NCI-H187 treated with DMSO at 0.1 percent for 48 hours (cell line): ENCODE data around the gene TMC3.

ENCODE experiments used
- DNase-seq: peaks from one replicate; lab custom pipeline; 2025; lab: John Stamatoyannopoulos, UW

The TMC3 gene

DNA sequence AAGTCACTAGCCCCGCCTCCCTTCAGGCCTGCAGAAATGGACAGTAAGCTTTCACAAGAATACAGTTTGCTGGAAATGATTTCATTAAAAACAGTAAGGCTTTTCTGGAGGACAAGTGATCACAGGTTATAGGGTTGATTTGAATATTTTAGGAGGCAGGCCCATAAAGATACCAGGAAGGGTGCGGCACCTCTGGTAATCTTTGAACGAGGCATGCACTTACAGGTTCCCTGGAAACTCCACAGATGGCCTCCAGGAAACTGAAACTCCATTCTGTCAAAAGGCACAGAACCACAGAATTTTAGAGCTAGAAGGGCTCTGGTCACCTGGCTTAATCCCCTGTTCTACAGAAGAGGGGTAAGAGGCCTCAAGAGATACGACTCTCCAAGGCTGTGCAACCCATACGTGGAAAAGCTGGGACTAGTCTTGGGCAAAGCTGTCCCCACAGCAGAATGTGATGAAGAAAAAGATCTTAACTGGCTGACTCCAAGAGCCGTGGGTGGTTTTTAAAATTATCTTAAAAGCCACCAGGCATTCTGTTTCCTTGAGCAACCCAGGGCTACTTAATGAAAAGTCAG, 51.2 kb downstream of the TMC3 start:
- DNase-seq = no peak

DNA sequence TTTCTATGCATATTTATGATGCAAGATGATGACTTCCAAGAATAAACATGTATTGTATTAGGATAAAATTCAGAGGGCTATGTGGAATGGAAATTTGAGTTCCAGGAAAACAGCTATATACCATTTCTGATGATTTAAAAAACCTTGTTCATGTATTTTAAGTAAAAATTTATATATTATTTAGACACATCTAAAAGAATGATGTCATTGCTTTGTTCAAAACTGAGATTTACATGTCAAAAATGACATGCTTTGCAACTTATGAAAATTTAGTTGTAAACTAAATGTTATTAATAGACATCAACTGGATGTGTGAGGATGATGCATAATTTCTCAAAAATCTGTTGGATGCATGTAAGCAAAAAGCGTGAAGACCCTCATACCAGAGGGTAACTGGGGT, 52.3 kb downstream of the TMC3 start:
- DNase-seq = no peak

DNA sequence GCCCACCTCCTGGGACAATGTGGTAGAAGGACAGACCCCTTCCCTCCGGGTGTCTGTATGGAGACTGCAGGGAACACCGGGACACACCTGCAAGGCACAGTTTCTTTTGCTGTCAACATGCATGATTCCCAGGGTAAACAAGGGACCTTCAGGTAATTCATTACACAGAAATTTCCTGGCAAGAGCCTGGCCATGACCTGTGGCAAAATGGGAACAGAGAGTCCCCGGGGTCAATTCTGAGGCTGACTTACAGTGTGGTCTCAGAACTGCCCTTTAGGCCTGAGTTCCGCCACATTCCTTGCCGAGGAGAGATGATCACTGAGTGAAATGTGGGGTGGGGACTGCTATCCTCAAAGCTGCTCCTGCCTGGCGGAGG, 56.4 kb downstream of the TMC3 start:
- DNase-seq = no peak

DNA sequence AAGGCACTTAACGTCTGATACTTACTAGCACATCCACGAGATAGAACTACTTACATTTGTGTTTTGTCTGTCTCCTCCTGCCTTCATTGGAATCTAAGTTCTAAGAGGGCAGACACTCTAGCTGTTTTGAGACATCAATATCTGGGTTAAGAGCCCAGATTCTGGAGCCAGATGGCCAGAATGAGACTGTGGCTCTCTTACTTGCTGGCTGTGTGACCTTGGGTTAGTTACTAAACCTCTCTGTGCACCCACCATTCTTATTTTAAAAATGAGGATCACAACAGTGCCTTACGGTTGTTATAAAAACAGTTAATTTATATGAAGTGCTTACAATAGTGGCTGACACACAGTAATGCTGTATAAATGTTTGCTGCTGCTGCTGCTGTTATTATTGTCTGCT, 57.7 kb downstream of the TMC3 start:
- DNase-seq = no peak

DNA sequence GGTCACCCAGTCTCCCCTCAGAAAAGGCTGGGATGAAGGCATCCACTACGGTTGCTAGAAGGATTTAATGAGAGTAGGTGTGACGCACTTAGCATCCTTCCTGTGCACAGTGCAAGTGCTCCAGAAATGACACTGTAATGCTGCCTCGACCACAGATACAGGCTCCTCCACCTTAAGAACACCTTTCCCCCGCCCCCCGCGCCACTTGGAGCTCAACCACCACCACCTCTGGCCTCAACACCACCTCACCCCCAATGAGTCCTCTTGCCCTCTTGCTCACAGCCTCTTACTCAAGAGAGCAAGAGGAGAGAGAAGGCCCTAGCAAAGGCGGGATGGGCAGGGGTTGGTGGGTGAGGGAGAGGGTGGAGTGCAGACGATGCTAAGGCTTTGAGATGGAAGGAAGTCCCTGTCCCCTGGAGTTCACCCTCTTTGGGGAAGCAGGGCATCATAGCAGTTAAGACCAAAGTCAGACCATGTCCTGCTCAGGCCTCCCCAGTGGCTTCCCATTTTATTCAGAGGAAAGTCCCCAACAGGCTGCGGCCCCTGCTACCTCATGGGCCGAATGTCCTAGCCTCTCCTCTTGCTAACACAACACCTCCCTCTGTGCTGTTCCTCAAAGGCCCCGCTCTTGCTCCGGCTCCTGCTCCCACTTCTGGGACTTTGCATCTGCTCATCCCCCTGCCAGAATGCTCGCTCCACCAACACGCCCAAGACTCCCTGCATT, 58.4 kb downstream of the TMC3 start:
- DNase-seq = no peak

DNA sequence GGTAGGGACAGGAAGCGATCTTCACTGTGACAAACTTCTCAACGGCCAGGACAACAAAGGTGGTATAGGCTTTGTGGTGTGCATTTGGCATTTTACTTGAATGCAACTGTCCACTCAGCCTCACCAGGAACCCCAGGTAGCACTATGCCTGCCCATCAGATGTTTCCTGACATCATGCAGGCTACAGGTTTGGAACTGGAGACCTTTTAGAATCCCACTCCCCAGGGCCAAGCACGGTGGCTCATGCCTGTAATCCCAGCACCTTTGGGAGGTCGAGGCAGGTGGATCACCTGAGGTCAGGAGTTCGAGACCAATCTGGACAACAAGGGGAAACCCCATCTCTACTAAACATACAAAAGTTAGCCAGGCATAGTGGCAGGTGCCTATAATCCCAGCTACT, 59.6 kb downstream of the TMC3 start:
- no peak for DNase-seq

DNA sequence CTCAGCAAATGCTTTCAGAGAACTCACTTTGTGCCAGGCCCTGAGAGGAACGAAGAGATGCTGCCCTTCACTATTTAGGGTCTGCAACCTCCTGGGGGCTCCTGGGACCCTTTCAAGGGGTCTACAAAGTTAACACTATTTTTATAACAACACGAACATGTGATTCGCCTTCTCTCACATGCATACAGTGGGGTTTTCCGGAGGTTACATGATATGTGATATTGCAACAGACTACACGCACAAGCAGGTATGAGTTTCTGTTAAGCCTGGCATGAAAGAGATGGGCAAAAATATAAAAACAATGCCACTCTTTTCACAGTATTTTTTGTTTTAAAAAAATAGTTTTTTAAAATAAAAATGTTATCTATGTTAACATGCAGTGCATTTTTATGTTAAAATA, 60.3 kb downstream of the TMC3 start:
- no peak for DNase-seq

DNA sequence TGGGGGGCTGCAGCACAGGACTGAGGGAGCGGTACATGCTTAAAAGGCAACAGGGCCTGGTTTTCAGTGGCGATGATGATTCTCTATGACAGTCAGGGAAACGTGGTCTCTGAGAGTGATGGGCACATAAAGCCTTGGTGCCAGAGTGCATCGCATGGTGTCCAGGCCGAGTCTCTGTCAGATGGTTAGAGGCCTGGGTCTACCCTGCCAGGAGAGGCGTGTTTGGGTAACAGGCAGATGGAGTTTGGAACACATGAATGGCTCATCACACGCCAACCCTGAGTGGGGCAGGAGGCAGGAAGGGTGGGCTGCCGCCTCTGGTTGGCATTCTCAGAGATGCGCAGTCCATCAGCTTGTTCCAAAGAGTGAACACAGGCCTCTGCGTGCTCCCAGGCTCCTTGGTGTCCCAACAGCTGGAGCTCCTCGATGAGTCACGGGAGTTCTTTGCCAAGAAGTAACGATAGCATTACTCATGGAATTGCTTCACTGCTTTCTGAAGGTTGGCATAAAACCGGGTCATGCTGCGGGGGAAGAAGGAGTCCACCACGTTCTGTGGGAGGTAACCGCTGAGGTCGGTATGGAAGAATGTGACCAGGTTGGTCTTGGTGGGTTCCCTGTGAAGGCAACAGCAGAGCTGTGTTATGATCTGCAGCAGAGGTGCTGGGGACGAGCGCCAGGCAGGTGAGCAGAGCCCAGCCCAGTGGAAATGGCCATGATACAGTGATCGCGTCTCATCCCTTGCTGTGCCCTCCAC, 61.0 kb downstream of the TMC3 start:
- no peak for DNase-seq

DNA sequence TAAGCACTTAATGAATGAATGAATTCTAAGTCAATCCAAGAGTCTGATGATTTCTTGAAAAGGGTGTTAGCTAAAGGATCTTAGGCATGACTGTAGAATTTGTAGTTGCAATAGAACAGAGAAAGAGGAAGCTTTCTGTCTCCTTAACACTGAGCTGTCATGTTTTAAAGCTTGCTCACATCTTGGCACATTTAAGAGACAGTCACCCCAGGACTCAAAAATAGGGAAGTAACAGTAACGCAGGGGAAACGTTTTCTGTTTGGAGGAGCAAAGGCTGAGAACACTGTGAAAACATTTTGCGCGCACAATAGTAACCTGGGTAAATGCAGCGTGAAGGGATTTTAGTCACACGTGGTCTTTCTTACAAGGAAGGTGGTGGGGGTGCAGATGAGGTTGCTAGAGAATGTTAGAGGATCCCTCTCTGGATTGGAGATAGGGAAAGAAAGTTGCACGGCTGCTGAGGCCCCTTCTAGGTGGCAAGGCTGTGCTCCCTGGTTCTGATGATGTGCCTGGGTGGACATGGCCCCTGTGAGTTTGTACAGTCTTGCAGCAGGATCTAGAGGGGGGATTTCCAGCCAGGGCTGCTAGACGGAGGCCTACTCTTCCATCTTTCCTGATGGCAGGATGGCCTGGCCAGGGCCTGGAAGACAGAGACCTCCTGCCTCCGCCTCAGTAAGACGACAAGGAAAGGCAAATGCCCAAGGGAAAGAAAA, 62.1 kb downstream of the TMC3 start:
- DNase-seq = no peak

DNA sequence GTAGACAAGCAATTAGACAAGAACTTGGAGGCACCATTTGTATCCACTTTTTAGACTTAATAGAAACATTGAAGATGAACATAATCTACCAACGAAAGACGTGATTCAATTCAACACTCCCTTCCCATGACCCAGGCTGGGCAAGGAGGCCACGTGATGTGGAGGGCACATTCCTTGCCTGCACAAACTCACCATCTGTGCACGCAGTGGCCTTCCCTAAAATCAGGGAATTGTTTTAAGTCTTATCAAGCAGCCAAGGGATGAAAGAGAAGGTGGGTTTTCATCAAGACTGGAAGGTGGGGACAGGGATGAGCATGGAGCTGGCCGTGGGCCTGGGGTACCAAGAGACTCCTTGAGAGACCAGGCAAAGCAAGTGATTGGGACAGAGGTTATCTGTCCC, 63.5 kb downstream of the TMC3 start:
- DNase-seq = no peak

DNA sequence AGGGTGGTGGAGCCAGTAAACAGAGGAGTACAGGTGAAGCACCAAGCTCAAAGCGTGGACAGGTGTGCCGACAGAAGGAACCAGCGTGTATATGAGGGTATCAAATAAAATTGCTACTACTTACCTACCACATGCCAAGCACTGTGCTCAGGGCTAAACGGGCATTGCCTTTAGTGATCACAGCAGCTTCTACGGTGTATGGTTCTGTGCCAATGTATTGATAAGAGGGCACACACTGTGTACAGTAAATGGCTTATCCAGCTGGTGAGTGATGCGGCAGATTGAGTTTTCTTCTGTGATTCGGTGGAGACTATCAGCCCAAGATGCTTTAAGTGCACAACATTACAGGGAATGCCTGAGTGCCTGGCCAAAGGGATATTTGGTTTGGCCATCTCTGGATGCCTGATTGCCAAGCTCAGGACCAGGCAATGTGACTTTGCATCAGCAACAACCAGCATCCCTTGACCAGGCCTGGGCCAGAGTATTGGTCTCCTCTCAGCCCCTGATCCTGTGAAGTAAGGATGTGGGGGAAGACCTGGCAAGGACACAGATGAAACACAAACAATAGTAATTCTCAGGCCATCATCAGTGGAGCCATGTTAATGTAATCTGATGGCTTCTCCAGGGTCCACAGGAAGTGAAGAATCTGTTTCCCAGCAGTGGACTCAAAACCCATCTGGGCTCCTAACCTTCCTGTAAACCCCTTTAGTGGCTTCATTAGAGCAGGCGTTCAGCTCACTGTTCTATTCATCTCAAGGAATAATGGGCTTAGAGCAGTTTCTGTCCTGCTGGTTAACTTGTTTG, 64.2 kb downstream of the TMC3 start:
- DNase-seq = no peak

DNA sequence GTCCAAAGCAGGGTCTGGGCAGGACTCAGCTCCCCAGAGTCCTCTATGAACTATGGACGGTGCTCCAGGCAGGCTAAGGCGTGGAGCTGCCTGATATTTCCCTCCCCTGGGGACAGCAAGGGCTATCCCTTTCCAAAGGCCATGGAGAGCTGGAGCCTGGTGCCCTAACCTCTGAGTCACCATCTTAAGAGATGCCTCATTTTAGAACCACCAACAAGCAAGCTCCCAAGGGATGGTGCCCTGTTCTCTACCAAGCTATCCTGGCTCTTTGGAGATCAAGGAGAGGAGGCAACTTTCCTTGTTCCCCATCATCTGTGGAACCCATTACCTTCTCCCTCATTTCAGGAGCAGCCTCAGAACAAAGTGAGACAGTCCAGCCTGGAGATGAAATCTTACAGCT, 65.8 kb downstream of the TMC3 start:
- DNase-seq = no peak

DNA sequence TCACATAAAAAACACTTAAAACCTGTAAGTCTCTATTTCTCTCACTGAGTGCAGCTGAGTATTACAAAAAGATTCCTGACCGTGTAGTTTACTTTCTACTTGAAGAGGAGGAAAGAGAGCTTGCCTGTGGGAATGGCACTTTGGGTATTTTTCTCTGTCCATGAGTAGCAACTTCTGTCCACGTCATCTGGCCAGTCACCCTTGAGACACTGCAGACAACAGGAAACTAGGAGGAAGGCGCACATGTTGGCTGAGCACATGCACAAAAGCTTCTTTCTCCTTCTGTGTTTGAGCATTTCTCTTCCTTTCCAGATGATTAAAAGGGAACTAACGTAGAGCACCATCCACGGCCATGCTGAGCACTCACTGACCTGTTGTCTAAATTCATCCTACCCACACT, 69.8 kb downstream of the TMC3 start:
- no peak for DNase-seq

DNA sequence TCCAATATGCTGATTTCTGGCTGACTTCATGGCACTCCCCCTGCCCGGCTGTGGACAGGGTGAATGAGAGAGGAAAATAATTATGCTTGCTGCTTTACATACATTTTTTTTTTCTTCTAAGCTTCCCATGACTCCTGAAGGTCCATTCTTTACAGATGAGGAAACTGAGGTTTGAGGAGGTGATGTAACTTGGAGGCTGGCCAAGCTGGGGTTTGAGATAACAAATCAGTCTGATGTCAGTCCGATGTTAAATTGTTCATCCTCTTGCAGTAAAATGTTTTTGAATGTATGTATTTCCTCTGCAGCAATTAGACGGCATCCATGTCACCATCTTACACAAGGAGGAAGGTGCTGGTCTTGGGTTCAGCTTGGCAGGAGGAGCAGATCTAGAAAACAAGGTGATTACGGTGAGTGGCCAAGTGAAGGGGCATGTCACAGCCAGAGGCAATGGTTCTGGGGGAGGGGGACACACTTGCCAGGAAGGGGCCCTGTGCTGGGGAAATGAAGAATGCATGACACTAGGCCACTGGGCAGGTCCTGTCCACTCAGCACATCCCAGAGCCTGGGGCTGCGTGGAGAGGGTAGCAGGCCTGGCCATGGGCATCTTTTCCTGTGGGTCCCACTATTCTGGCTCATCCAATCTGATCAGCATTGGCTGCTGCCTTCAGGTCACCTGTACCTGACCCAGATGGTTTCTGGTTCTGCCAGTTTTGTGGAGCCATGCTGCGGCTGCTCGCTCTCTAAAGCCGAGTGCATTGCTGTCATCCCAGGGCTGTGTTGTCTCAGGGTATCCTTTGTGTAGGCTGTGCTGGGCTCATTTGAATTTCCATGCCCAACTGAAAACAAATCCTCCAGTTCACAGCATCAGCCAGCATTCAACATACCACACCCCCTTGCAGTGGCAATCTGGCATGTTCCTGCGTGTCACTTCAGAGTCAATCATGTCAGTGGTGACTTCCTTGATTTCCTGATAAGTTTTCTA, 70.5 kb downstream of the TMC3 start:
- no peak for DNase-seq

DNA sequence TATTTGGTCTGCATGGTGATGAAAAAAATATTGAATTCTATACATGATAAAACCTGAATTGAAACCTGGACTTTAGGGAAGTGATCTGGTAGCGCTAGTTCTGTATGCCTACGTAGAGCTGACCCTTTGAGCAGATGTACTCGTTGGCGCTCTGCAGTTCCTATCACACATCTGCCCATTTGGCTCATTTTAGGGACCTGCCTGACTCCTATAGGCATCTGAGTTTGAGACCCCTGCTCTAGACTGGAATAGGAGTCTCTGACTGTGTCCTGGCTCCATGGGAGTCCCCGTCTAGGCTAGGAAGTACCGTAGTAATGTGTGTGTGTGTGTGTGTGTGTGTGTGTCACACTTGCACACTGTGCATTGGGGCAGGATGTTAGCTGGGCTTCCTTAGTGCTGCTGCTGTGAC, 71.3 kb downstream of the TMC3 start:
- no peak for DNase-seq

DNA sequence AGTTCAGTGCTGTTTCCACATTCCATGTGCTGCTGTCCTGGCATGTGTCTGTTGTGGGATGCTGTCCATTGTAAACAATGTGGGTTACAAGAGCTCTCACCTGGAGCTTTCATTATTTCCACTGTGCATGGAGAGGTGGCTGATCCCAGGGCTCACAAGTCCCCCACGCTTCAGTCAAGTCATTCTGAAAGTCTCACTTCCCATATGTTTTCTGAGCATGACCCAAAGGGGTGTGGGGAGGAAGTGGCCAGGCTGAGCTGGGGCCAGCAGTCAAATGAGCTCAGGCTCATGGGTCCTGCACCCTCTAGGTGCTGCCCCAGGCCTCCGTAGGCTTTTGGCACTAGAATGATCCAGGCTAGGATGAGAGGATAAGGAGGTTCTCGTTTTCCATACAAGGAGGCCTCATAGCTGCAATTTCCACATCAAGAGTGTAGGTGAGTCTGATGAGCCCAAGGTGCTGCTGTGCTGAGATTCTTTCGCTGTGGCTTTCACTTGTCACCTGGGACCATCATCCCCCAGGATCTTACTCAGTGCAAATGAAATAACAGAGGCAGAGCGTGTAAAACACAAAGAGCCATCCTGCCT, 72.1 kb downstream of the TMC3 start:
- no peak for DNase-seq

DNA sequence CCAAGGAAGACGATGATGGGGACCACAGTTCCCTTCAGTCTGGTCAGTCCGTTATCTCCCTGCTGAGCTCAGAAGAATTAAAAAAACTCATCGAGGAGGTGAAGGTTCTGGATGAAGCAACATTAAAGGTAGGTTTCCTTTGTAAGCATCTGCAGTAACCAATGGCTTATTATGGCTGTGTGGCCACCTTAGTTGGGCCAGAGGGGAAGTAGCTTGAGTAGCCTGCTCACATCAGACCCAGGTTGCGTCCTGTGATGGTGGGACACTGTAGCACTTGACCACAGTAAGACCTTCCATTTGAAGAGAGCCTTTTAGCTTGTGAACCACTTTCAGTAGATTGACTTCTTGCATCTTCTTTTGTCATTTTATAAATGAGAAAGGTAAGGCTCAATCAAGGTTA, 72.6 kb downstream of the TMC3 start:
- DNase-seq = no peak

DNA sequence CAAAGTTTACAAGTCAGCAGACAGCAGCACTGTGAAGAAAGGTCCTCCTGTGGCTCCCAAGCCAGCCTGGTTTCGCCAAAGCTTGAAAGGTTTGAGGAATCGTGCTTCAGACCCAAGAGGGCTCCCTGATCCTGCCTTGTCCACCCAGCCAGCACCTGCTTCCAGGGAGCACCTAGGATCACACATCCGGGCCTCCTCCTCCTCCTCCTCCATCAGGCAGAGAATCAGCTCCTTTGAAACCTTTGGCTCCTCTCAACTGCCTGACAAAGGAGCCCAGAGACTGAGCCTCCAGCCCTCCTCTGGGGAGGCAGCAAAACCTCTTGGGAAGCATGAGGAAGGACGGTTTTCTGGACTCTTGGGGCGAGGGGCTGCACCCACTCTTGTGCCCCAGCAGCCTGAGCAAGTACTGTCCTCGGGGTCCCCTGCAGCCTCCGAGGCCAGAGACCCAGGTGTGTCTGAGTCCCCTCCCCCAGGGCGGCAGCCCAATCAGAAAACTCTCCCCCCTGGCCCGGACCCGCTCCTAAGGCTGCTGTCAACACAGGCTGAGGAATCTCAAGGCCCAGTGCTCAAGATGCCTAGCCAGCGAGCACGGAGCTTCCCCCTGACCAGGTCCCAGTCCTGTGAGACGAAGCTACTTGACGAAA, 74.3 kb downstream of the TMC3 start:
- DNase-seq = no peak

DNA sequence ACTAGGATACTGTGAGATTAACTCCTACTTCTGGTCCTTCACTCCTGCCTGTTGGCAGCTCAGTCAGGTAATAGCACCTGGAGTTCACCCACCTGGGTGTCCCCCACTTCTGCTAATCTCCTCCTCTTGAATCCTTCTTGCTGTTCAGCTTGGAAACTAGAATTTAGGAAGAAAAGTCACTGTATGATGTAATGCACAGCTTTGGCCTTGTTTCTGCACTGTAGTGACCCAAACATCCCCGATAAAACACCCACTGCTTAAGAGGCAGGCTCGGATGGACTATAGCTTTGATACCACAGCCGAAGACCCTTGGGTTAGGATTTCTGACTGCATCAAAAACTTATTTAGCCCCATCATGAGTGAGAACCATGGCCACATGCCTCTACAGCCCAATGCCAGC, 74.9 kb downstream of the TMC3 start:
- DNase-seq = no peak

DNA sequence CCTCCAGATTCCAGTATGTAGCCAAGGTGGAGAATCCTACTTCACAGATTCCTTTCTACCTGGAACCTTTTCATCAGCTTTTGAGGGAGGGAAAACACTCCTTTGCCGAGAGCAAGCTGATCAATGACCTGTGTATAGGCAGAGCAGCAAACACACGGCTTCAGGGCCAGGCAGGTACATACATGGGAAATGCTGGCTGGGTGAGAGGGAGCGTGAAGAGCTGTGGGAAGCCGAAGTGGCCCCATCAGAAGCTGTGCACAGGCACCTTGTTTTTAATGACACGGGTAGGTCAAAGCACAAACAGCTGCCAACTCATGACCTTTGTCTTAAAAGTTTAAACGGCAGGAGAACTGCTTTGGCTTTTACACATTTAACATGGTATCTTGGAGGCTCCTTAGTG, 75.4 kb downstream of the TMC3 start:
- DNase-seq = no peak
